SK-N-MC (cell line): ENCODE measurements around the gene FOXP2.

Source experiments
- EZH2 ChIP-seq: fragments of 200-600 bp; sonication (generic); IDR thresholded peaks from one replicate; pipeline ENCODE4 v1.6.1; 2017; ENCODE audit warnings: antibody characterized with exemption
- FOXP2 ChIP-seq: optimal IDR thresholded peaks from 2 replicates; pipeline ENCODE3; 2011; ENCODE audit warnings: mild to moderate bottlenecking, moderate library complexity; ENCODE audit not compliant: insufficient read depth; ENCODE audit errors: extremely low read length, control extremely low read depth
- POLR2AphosphoS5 ChIP-seq: IDR thresholded peaks from 2 replicates; pipeline ENCODE4 v1.6.1; 2012; ENCODE audit warnings: mild to moderate bottlenecking, low read depth, low read length, borderline replicate concordance

DNA sequence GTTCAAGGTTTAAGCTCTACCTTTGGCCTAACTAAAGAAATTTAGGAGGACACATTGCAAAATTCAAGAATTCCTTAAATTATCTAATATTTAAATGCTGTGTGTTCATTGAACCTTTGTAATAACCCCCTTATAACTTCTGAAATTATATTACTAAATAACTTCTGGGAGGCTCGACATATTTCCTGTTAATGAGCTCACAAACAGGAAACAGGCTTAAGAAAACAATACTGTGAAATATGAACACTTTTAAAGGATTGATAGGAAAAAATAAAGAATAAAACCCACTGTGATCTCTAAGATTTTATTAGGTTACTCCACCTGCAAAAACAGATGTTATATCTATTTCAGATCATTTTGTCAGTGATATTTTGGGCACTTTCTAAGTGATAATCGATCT, 74.1 kb downstream of the FOXP2 start:
- TF ChIP-seq POLR2AphosphoS5: no peak
- TF ChIP-seq EZH2: no peak
- no peak for TF ChIP-seq FOXP2
